Tibial artery (tissue), 4 donors: ENCODE data around the gene PALLD.
A peak's percentile ranks its signal among the peaks of the same experiment; 100 is the strongest.

Source experiments
- DNase-seq, 2 donors: peaks; one replicate each; pipeline ENCODE4 v3.0.0-alpha.2; 2019
- H3K27ac ChIP-seq, 2 donors: fragments of 200-600 bp; sonication (generic) in 1 of 2; 1 replicate in 1 of 2; 2 replicates in 1 of 2; pipeline ENCODE4 v1.5.1; 2018 to 2019; ENCODE audit warnings: mild to moderate bottlenecking in 1 of 2
- H3K27me3 ChIP-seq, 2 donors: fragments of 200-600 bp; sonication (generic) in 1 of 2; one replicate each; pipeline versions ENCODE4 v1.5.1 to v1.6.0; 2016 to 2019
- H3K36me3 ChIP-seq, 3 donors: fragments of 200-600 bp; sonication (generic) in 2 of 3; one replicate each; pipeline ENCODE4 v1.5.1; 2016 to 2019; ENCODE audit warnings: mild to moderate bottlenecking in 2 of 3
- H3K4me1 ChIP-seq, 4 donors: fragments of 200-600 bp; sonication (generic) in 2 of 4; 1 replicate in 3 of 4; 2 replicates in 1 of 4; pipeline ENCODE4 v1.5.1; 2016 to 2019
- H3K4me3 ChIP-seq, 2 donors: fragments of 200-600 bp; sonication (generic) in 1 of 2; 1 replicate in 1 of 2; 2 replicates in 1 of 2; pipeline ENCODE4 v1.5.1; 2018 to 2019; ENCODE audit warnings: mild to moderate bottlenecking in 2 of 2
- H3K9me3 ChIP-seq, 3 donors: fragments of 200-600 bp; sonication (generic) in 1 of 3; one replicate each; pipeline ENCODE4 v1.5.1; 2016 to 2019
- intact Hi-C: fragments of 100-400 bp; cut with DNase I; formaldehyde crosslinking; loops from one replicate; pipeline ENCODE4 v1.15.0; 2023; ENCODE audit warnings: low total_unique reads
- TF ChIP-seq, protein P1 (sequence below), 2 experiments: fragments of 200-600 bp in 1 of 2; fragments of 450-650 bp in 1 of 2; IDR thresholded peaks; one replicate each; pipeline ENCODE4 v1.5.1; 2017 to 2019; ENCODE audit warnings: antibody characterized with exemption in 2 of 2, mild to moderate bottlenecking in 1 of 2, moderate library complexity in 1 of 2

Gene PALLD

DNA sequence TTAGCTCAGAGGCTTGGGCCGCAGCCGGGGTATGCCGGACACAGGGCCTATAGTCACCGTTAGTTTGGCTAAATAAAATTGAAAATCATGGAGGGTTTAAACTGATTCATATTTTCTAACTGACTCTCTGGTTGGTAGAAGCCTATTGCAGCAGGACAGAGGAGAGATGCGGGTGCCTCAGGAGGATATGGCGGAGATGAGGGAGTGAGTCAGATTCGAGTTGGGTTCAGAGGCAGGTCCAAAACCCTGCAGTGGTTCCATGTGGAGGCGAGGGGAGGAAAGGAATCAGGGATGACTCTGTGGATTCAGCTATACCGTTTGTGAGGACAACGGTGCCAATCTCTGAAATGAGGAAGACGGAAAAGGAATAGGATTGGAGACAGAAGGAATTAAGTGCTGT is 176.6 kb downstream of the PALLD start:
- TF ChIP-seq, protein P1, sequence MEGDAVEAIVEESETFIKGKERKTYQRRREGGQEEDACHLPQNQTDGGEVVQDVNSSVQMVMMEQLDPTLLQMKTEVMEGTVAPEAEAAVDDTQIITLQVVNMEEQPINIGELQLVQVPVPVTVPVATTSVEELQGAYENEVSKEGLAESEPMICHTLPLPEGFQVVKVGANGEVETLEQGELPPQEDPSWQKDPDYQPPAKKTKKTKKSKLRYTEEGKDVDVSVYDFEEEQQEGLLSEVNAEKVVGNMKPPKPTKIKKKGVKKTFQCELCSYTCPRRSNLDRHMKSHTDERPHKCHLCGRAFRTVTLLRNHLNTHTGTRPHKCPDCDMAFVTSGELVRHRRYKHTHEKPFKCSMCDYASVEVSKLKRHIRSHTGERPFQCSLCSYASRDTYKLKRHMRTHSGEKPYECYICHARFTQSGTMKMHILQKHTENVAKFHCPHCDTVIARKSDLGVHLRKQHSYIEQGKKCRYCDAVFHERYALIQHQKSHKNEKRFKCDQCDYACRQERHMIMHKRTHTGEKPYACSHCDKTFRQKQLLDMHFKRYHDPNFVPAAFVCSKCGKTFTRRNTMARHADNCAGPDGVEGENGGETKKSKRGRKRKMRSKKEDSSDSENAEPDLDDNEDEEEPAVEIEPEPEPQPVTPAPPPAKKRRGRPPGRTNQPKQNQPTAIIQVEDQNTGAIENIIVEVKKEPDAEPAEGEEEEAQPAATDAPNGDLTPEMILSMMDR (IDR thresholded peaks at IDR 0.05): no peak
- Histone ChIP-seq H3K27me3 (no peaks in the 10 kb centered on the region), H3K9me3 (no peaks in the 10 kb centered on the region), H3K27ac (no peak overlapping the region), H3K4me1 (peaks cover 0 to 11% (median 5%) of the 10 kb centered on the region in 4 donors), H3K36me3 (no peaks in the 10 kb centered on the region), H3K4me3 (no peak overlapping the region)
- no peak for DNase-seq
- intact Hi-C loops: no loop called here

GRCh38 chr4:168674077-168674747 is 177.4 kb downstream of the PALLD start:
- H3K9me3 ChIP-seq: no peaks in the 10 kb centered on the region
- intact Hi-C loops: no loop called here
- peak overlapping the region; percentile 10 to 30 for H3K27ac ChIP-seq
- no peaks in the 10 kb centered on the region for H3K27me3 ChIP-seq
- no peak for DNase-seq
- peaks cover 0 to 11% (median 5%) of the 10 kb centered on the region in 4 donors for H3K4me1 ChIP-seq
- no peaks in the 10 kb centered on the region for H3K36me3 ChIP-seq
- TF ChIP-seq, protein P1 (IDR thresholded peaks at IDR 0.05): no peak
- H3K4me3 ChIP-seq: no peak overlapping the region

DNA sequence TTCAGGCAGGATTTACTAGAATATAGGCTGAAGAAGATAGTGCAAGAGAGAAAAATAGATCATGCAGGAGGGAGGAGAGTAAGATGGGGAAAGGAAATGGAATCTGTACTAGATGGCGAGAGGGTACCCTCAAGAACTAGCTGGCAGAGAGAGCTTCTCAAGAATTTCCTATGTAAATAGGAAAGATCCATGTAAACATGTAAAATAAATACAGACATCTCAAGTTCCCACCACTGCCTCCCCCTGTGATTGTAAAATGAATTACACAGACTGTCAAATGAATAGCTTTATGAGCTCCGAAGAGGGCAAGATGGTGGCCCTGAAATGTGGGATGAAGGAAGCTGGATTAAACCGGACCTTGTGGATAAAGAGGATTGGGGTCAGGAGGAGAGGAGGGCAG is 178.0 kb downstream of the PALLD start:
- peaks cover 0 to 15% (median 5%) of the 10 kb centered on the region in 4 donors for H3K4me1 ChIP-seq
- no peak for DNase-seq
- H3K36me3 ChIP-seq: no peaks in the 10 kb centered on the region
- no peaks in the 10 kb centered on the region for H3K27me3 ChIP-seq
- no peaks in the 10 kb centered on the region for H3K9me3 ChIP-seq
- TF ChIP-seq, protein P1 (IDR thresholded peaks at IDR 0.05): no peak
- H3K4me3 ChIP-seq: no peak overlapping the region
- H3K27ac ChIP-seq: peak overlapping the region in 1 of 2 donors; percentile 30
- intact Hi-C loops: no loop called here

GRCh38 chr4:168677063-168677462 is 180.2 kb downstream of the PALLD start:
- H3K4me1 ChIP-seq: peaks cover 0 to 17% (median 5%) of the 10 kb centered on the region in 4 donors
- no peak overlapping the region for H3K4me3 ChIP-seq
- TF ChIP-seq, protein P1 (IDR thresholded peaks at IDR 0.05): no peak
- no peak for DNase-seq
- H3K27me3 ChIP-seq: no peaks in the 10 kb centered on the region
- no peak overlapping the region for H3K27ac ChIP-seq
- intact Hi-C loops: no loop called here
- no peaks in the 10 kb centered on the region for H3K9me3 ChIP-seq
- no peaks in the 10 kb centered on the region for H3K36me3 ChIP-seq

GRCh38 chr4:168677879-168678278 is 181.0 kb downstream of the PALLD start:
- intact Hi-C loops: no loop called here
- Histone ChIP-seq H3K27ac (no peak overlapping the region), H3K36me3 (peaks cover 0 to under 1% (median 0%) of the 10 kb centered on the region in 3 donors), H3K4me3 (no peak overlapping the region), H3K27me3 (no peaks in the 10 kb centered on the region), H3K9me3 (no peaks in the 10 kb centered on the region), H3K4me1 (peaks cover 0 to 17% (median 5%) of the 10 kb centered on the region in 4 donors)
- no peak for DNase-seq
- TF ChIP-seq, protein P1 (IDR thresholded peaks at IDR 0.05): no peak
